GM10266 (cell line): ENCODE data around the gene DUSP9.

Source experiments
- DNase-seq: peaks from one replicate; pipeline ENCODE4 v3.0.0; 2012; ENCODE audit errors: extremely low spot score
- TF ChIP-seq, protein P1 (sequence below): IDR thresholded peaks from 2 replicates; pipeline ENCODE4 v1.5.1; 2012; ENCODE audit warnings: mild to moderate bottlenecking, low read depth; ENCODE audit not compliant: control insufficient read depth, insufficient read depth; ENCODE audit errors: missing control alignments

Gene DUSP9

GRCh38 chrX:153657161-153657560 lies 10.2 kb downstream of the DUSP9 start:
- TF ChIP-seq, protein P1, sequence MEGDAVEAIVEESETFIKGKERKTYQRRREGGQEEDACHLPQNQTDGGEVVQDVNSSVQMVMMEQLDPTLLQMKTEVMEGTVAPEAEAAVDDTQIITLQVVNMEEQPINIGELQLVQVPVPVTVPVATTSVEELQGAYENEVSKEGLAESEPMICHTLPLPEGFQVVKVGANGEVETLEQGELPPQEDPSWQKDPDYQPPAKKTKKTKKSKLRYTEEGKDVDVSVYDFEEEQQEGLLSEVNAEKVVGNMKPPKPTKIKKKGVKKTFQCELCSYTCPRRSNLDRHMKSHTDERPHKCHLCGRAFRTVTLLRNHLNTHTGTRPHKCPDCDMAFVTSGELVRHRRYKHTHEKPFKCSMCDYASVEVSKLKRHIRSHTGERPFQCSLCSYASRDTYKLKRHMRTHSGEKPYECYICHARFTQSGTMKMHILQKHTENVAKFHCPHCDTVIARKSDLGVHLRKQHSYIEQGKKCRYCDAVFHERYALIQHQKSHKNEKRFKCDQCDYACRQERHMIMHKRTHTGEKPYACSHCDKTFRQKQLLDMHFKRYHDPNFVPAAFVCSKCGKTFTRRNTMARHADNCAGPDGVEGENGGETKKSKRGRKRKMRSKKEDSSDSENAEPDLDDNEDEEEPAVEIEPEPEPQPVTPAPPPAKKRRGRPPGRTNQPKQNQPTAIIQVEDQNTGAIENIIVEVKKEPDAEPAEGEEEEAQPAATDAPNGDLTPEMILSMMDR = no peak
- no peak for DNase-seq

DNA sequence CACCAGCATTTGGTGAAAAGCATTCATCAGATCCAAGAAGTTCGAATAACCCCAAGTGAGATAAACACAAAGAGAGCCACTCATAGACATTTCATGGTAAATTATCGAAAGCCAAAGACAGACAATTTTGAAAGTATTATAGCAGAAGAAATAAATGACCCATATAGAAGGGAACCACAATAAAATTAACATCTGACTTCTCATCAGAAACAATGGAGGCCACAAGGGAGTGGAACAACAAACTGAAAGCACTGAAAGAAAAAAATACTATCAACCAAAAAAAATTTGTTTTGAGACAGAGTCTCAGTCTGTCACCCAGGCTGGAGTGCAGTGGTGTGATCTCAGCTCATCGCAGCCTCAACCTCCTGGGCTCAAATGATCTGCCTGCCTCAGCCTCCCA lies 12.3 kb downstream of the DUSP9 start:
- TF ChIP-seq, protein P1 = no peak
- no peak for DNase-seq

GRCh38 chrX:153662266-153662665 lies 15.3 kb downstream of the DUSP9 start:
- TF ChIP-seq, protein P1 = peak; percentile 47
- no peak for DNase-seq

- no peak for DNase-seq
- TF ChIP-seq, protein P1 = no peak
Measured at GRCh38 chrX:153665726-153666306, 18.8 kb downstream of the DUSP9 start.

- DNase-seq = no peak
Measured at GRCh38 chrX:153667281-153667955, 20.4 kb downstream of the DUSP9 start.

DNA sequence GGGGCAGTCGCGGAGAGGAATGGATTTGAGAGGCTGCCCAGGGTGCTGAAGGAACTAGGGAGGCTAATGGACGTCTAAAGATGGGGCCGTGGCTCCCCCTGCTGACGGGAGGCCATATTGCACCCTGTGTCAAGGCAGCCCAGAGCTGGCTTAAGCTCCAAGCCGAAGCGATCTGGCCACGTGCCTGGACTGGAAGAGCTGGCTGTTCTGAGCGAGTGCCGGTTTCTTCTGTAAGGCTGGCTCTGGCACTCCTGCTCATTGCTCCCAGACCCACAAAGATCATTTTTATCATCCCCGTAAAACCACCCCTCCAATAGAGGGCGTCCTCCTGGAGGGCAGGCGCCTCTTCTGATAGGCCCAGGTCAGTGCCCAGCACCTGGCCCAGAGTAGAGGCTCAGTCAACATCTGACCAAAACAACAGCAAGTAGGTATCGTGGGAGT lies 21.0 kb downstream of the DUSP9 start:
- TF ChIP-seq, protein P1 = peak; percentile 70
- peak; percentile 84 for DNase-seq

More at GRCh38 chrX:153667281-153667955, 20.4 kb downstream of the DUSP9 start:
- TF ChIP-seq, protein P1 = no peak
